B cell (primary cell): ENCODE data around the gene IL19. TPM values are rescaled to one million over a fixed set of nuclear protein-coding genes. Genes with fewer than 3 reads are reported as not detected.
"Not testable (repeated sequence)": the region's sequence is repeated elsewhere in the genome, so short reads cannot be mapped to it uniquely, and the experiment has no call there.

Experiments used
- ATAC-seq: fragments of 200-7000 bp; cut with Tn5 transposase; one replicate; pipeline ENCODE4 v1.10.0; 2021; ENCODE audit warnings: low read depth, mild to moderate bottlenecking, moderate number of reproducible peaks, moderate library complexity
- CTCF ChIA-PET: fragments of 350-600 bp; sonication (Branson Sonifier 250); formaldehyde crosslinking; loops from one replicate; lab custom pipeline; 2021; ENCODE audit warnings: antibody characterized with exemption, inconsistent platforms; lab: Charles Lee
- POLR2A ChIA-PET: fragments of 350-600 bp; sonication (Branson Sonifier 250); formaldehyde crosslinking; loops from one replicate; lab custom pipeline; 2021; ENCODE audit warnings: antibody characterized with exemption; lab: Charles Lee
- DNase-seq: peaks from one replicate; pipeline ENCODE4 v3.0.0; 2013
- H2AFZ ChIP-seq: 2 replicates; pipeline ENCODE4 v1.6.1; 2012; ENCODE audit warnings: mild to moderate bottlenecking, low read depth, low read length; ENCODE audit not compliant: insufficient read depth, poor library complexity, severe bottlenecking
- H3K27ac ChIP-seq, 2 donors: 1 replicate in 1 of 2; 2 replicates in 1 of 2; pipeline ENCODE4 v1.5.1; 2012 to 2013; ENCODE audit warnings: low read length in 2 of 2, mild to moderate bottlenecking in 2 of 2, moderate library complexity in 1 of 2
- H3K27me3 ChIP-seq, 4 experiments: fragments of 200-600 bp in 1 of 4; sonication (generic) in 1 of 4; replicated peaks in 1 of 4; 1 replicate in 2 of 4; 2 replicates in 2 of 4; pipeline versions ENCODE4 v1.6.1 to v1.7.0; 2013 to 2016; ENCODE audit warnings: low read length in 3 of 4, mild to moderate bottlenecking in 2 of 4, mixed read lengths in 1 of 4, moderate library complexity in 1 of 4; ENCODE audit not compliant: insufficient read depth in 4 of 4, control insufficient read depth in 3 of 4; ENCODE audit errors: control extremely low read depth in 1 of 4
- H3K36me3 ChIP-seq, 2 experiments: replicated peaks in 1 of 2; 1 replicate in 1 of 2; 2 replicates in 1 of 2; pipeline versions ENCODE4 v1.6.1 to v1.7.1; 2013; ENCODE audit warnings: low read length in 1 of 2; ENCODE audit not compliant: insufficient read depth in 2 of 2, control insufficient read depth in 1 of 2; ENCODE audit errors: control extremely low read depth in 1 of 2, extremely low read depth in 1 of 2
- H3K4me1 ChIP-seq, 2 donors: fragments of 200-600 bp in 1 of 2; sonication (generic) in 1 of 2; 1 replicate in 1 of 2; 2 replicates in 1 of 2; pipeline versions ENCODE4 v1.5.1 to v1.6.1; 2013 to 2017; ENCODE audit warnings: low read length in 2 of 2; ENCODE audit not compliant: control insufficient read depth in 2 of 2, insufficient read depth in 2 of 2
- H3K4me2 ChIP-seq: replicated peaks from 2 replicates; pipeline ENCODE3; 2012; ENCODE audit warnings: mild to moderate bottlenecking, low read depth, low read length; ENCODE audit not compliant: poor library complexity, severe bottlenecking
- H3K4me3 ChIP-seq, 5 experiments: fragments of 200-600 bp in 1 of 5; sonication (generic) in 1 of 5; 1 replicate in 3 of 5; 2 replicates in 2 of 5; pipeline versions ENCODE4 v1.5.1 to v1.7.0; 2011 to 2016; ENCODE audit warnings: low read length in 4 of 5, mild to moderate bottlenecking in 4 of 5, low read depth in 2 of 5, control low read depth in 1 of 5, moderate library complexity in 1 of 5; ENCODE audit not compliant: insufficient read depth in 1 of 5; ENCODE audit errors: control extremely low read depth in 1 of 5, extremely low read depth in 1 of 5
- H3K79me2 ChIP-seq: fragments of 200-600 bp; sonication (generic); one replicate; pipeline ENCODE4 v1.6.0; 2016; ENCODE audit warnings: low read length; ENCODE audit not compliant: control insufficient read depth, insufficient read depth
- H3K9ac ChIP-seq: fragments of 200-600 bp; sonication (generic); 2 replicates; pipeline ENCODE4 v1.6.1; 2017; ENCODE audit warnings: mild to moderate bottlenecking, low read length, moderate library complexity
- H3K9me3 ChIP-seq, 3 donors: one replicate each; pipeline versions ENCODE4 v1.6.1 to v1.7.1; 2013; ENCODE audit warnings: low read length in 2 of 3; ENCODE audit not compliant: control insufficient read depth in 2 of 3, insufficient read depth in 1 of 3; ENCODE audit errors: control extremely low read depth in 1 of 3
- H4K20me1 ChIP-seq: 2 replicates; pipeline ENCODE4 v1.6.0; 2012; ENCODE audit warnings: mild to moderate bottlenecking, low read length; ENCODE audit not compliant: insufficient read depth, control insufficient read depth, poor library complexity, severe bottlenecking
- H3K27ac Mint-ChIP-seq: one replicate; pipeline ENCODE4 v1.8.0; 2021; ENCODE audit warnings: mixed read lengths
- H3K27me3 Mint-ChIP-seq: one replicate; pipeline ENCODE4 v1.8.0; 2021; ENCODE audit warnings: mixed read lengths
- H3K4me1 Mint-ChIP-seq: one replicate; pipeline ENCODE4 v1.8.0; 2021; ENCODE audit warnings: mixed read lengths
- H3K4me3 Mint-ChIP-seq: one replicate; pipeline ENCODE4 v1.8.0; 2021; ENCODE audit warnings: mixed read lengths
- H3K9me3 Mint-ChIP-seq: one replicate; pipeline ENCODE4 v1.8.0; 2022; ENCODE audit warnings: mixed read lengths; ENCODE audit not compliant: insufficient read depth
- CTCF ChIP-seq: fragments of 200-600 bp; IDR thresholded peaks from one replicate; pipeline ENCODE4 v1.8.0; 2022; ENCODE audit warnings: antibody characterized with exemption, mild to moderate bottlenecking
- WGBS: methylation state at CpG from one replicate; pipeline ENCODE4 v1.1.5; 2013; ENCODE audit warnings: missing lambda C conversion rate; ENCODE audit not compliant: insufficient coverage; 5-methylcytosine and 5-hydroxymethylcytosine counted together
- intact Hi-C: fragments of 100-400 bp; cut with micrococcal nuclease; formaldehyde crosslinking; loops from one replicate; pipeline ENCODE4 v1.10.0; 2022
- polyA plus RNA-seq: library from polyadenylated mRNA; depleted of rRNA; stranded (reverse); fragments of >200 nt; gene quantifications from 2 replicates; pipeline ENCODE4 v1.2.3, GENCODE V29; 2012
- total RNA-seq, 2 donors: library from RNA; stranded (reverse); fragments of 120-200 nt in 1 of 2; gene quantifications; 1 replicate in 1 of 2; 2 replicates in 1 of 2; pipeline versions ENCODE4 v1.2.3 to v1.2.4, GENCODE V29; 2013 to 2022

Gene IL19
- total and polyA plus RNA-seq, 2 donors (not counting 1 experiment from before 2014, with no cell fraction given), result 0.27 TPM; not detected in 1

GRCh38 chr1:206762741-206763364 is 7.7 kb upstream of the IL19 start:
- peaks cover 17% of the 10 kb centered on the region in 2 donors for H3K4me1 ChIP-seq
- peak; percentile 39 for TF ChIP-seq CTCF
- H2AFZ ChIP-seq, H3K4me2 ChIP-seq, H3K36me3 ChIP-seq, POLR2A ChIA-PET, H3K9ac ChIP-seq, DNase-seq, H3K27ac ChIP-seq, ATAC-seq, H4K20me1 ChIP-seq, H3K4me3 Mint-ChIP-seq, H3K9me3 ChIP-seq, H3K79me2 ChIP-seq, H3K27me3 ChIP-seq, H3K27ac Mint-ChIP-seq, H3K9me3 Mint-ChIP-seq, H3K4me3 ChIP-seq, H3K27me3 Mint-ChIP-seq, intact Hi-C loops: not testable (repeated sequence)
- peaks cover 18% of the 10 kb centered on the region for H3K4me1 Mint-ChIP-seq
- WGBS, result 96% methylated on average over 8 of the region's 12 CpGs
- CTCF ChIA-PET, result interaction anchor here (0.6 kb wide), 1 partner anchor 118 kb away, joined by 3 read pairs; no protein-coding TSS in a partner anchor

- H3K27ac ChIP-seq, H3K27me3 ChIP-seq, H4K20me1 ChIP-seq, H3K9me3 ChIP-seq, DNase-seq, H3K9me3 Mint-ChIP-seq, H3K4me3 Mint-ChIP-seq, ATAC-seq, POLR2A ChIA-PET, H3K4me3 ChIP-seq, H3K36me3 ChIP-seq, H3K9ac ChIP-seq, H3K27me3 Mint-ChIP-seq, H3K79me2 ChIP-seq, H2AFZ ChIP-seq, H3K4me2 ChIP-seq: not testable (repeated sequence)
- peaks cover 45% of the 10 kb centered on the region for H3K4me1 Mint-ChIP-seq
- intact Hi-C loops, result loop anchor here (5.0 kb wide), 1 partner anchor 42 kb away; no protein-coding TSS in a partner anchor
- no CpG with 5 or more reads among the region's 1 CpG for WGBS
- peak overlapping the region; percentile 51 for H3K27ac Mint-ChIP-seq
- H3K4me1 ChIP-seq, result peaks cover 30 to 35% of the 10 kb centered on the region in 2 donors
- CTCF ChIA-PET, result interaction anchor here (0.6 to 10.9 kb wide), 10 partner anchors 8 to 217 kb away, joined by 3 to 81 read pairs (median 6); no protein-coding TSS in a partner anchor
Measured at GRCh38 chr1:206765771-206766170, 4.8 kb upstream of the IL19 start.
